ENCODE data around the gene ZCCHC7. TPM values are rescaled to one million over a fixed set of nuclear protein-coding genes. Genes with fewer than 3 reads are reported as not detected.

Gene ZCCHC7
- polyA plus RNA-seq, 2 of the 4 experiments (the other 2 are of a cell fraction), result 15.7 to 30.0 TPM

DNA sequence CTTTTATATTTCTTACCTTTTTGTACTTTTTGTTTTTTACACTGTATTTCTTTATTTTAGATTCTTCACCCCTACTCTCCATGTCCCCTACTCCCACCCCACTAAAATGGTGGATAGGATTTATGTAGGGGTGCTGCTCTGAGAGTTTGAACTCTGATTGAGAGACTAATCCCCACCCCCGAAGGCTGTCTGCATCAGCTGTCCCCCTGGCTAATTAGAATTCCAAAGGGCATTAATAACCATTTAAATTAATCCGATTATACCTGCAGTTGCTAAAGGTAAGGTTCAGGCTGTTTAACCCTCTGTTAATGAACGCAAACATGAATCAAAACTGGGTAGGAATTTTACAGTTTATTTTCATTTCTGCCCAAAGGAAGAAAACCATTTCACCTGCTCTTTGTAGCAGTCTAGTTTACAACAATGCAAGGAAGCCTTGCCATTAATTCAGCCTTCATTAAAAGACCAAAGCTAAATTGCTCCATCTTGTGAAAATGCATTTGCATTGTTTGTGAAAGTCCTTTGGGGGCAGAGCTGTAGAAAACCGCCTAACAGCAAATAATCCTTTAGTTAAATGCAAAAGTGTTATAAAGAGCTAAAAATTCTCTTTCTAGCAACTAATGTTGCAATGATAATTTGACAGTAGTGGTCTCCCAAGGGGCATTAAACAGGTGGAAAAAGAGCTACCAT lies 71.2 kb downstream of the ZCCHC7 start:
- ChIA-PET CTCF (no interaction called here), POLR2A (no interaction called here)
- Histone ChIP-seq H3K27ac (no peak overlapping the region), H3K4me1 (peaks cover under 1% of the 10 kb centered on the region; the same call in 2 of the 3 replicates), H3K4me2 (no peak overlapping the region), H3K4me3 (no peak overlapping the region), H3K9me3 (no peaks in the 10 kb centered on the region)
- no peak for FAIRE-seq
- ATAC-seq, result no peak
- WGBS (ENCODE audit: missing lambda C conversion rate), result 84% methylated on average over 4 of the region's 4 CpGs
- no peak for DNase-seq (ENCODE audit: low read depth in 1 of 2, low spot score in 1 of 2)
- TF ChIP-seq JUNB (IDR thresholded peaks at IDR 0.05) (no peak), ZC3H11A (IDR thresholded peaks at IDR 0.05) (no peak), MYC (IDR thresholded peaks at IDR 0.05; ENCODE audit: borderline replicate concordance, low read length) (no peak), POLR2A (IDR thresholded peaks at IDR 0.05; ENCODE audit: low read length) (no peak), HDAC2 (IDR thresholded peaks at IDR 0.05) (no peak), POLR2AphosphoS2 (conservative IDR thresholded peaks at IDR 0.05; ENCODE audit: low read length) (no peak), NR3C1 (IDR thresholded peaks at IDR 0.05) (no peak), RARB (CRISPR knock-in tag; IDR thresholded peaks at IDR 0.05) (no peak), RCOR1 (IDR thresholded peaks at IDR 0.05; ENCODE audit: low read depth, low read length) (no peak), SREBF2 (IDR thresholded peaks at IDR 0.05) (no peak), EHF (CRISPR knock-in tag; IDR thresholded peaks at IDR 0.05) (no peak), NPAS2 (CRISPR knock-in tag; IDR thresholded peaks at IDR 0.05; ENCODE audit: borderline replicate concordance) (no peak), CHD2 (IDR thresholded peaks at IDR 0.05; ENCODE audit: low read length, partially characterized antibody) (no peak), TFCP2L1 (CRISPR knock-in tag; IDR thresholded peaks at IDR 0.05) (no peak), HOXA7 (CRISPR knock-in tag; IDR thresholded peaks at IDR 0.05) (no peak)
- TF ChIP-seq, protein P1, sequence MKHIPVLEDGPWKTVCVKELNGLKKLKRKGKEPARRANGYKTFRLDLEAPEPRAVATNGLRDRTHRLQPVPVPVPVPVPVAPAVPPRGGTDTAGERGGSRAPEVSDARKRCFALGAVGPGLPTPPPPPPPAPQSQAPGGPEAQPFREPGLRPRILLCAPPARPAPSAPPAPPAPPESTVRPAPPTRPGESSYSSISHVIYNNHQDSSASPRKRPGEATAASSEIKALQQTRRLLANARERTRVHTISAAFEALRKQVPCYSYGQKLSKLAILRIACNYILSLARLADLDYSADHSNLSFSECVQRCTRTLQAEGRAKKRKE (CRISPR knock-in tag; IDR thresholded peaks at IDR 0.05; ENCODE audit: low read depth), result no peak
- TF ChIP-seq, protein P2, sequence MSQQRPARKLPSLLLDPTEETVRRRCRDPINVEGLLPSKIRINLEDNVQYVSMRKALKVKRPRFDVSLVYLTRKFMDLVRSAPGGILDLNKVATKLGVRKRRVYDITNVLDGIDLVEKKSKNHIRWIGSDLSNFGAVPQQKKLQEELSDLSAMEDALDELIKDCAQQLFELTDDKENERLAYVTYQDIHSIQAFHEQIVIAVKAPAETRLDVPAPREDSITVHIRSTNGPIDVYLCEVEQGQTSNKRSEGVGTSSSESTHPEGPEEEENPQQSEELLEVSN (IDR thresholded peaks at IDR 0.05; ENCODE audit: borderline replicate concordance, low read depth), result no peak
- TF ChIP-seq, protein P3, sequence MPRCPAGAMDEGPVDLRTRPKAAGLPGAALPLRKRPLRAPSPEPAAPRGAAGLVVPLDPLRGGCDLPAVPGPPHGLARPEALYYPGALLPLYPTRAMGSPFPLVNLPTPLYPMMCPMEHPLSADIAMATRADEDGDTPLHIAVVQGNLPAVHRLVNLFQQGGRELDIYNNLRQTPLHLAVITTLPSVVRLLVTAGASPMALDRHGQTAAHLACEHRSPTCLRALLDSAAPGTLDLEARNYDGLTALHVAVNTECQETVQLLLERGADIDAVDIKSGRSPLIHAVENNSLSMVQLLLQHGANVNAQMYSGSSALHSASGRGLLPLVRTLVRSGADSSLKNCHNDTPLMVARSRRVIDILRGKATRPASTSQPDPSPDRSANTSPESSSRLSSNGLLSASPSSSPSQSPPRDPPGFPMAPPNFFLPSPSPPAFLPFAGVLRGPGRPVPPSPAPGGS (IDR thresholded peaks at IDR 0.05), result no peak
- TF ChIP-seq, protein P4, sequence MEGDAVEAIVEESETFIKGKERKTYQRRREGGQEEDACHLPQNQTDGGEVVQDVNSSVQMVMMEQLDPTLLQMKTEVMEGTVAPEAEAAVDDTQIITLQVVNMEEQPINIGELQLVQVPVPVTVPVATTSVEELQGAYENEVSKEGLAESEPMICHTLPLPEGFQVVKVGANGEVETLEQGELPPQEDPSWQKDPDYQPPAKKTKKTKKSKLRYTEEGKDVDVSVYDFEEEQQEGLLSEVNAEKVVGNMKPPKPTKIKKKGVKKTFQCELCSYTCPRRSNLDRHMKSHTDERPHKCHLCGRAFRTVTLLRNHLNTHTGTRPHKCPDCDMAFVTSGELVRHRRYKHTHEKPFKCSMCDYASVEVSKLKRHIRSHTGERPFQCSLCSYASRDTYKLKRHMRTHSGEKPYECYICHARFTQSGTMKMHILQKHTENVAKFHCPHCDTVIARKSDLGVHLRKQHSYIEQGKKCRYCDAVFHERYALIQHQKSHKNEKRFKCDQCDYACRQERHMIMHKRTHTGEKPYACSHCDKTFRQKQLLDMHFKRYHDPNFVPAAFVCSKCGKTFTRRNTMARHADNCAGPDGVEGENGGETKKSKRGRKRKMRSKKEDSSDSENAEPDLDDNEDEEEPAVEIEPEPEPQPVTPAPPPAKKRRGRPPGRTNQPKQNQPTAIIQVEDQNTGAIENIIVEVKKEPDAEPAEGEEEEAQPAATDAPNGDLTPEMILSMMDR (IDR thresholded peaks at IDR 0.05), result no peak

DNA sequence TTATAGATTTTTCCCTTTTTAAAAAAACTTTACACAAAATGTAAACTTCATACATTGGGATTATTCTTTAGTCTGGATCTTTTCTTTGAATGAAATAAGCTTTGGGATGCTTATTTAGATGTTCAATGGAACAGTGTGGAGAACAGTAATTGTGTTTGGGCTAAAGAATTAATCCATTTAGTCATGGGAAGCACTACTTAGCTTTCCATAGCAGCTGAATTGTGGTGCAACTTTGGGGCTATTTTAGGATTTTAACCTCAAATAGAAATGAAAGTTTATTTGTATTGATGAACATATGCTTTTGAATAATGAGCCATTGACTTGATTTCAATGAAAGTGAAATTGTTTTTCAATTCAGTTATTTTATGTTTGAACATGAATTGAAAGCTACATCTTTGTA lies 72.4 kb downstream of the ZCCHC7 start:
- CTCF ChIA-PET, result no interaction called here
- no peak for ATAC-seq

More for the DNA sequence above, 72.4 kb downstream of the ZCCHC7 start:
- DNase-seq (ENCODE audit: low read depth in 1 of 2, low spot score in 1 of 2) (no peak), FAIRE-seq (no peak)
- Histone ChIP-seq H3K27ac (no peak overlapping the region), H3K4me1 (peaks cover 13% of the 10 kb centered on the region), H3K4me3 (no peak overlapping the region), H3K9me3 (no peaks in the 10 kb centered on the region), H3K4me2 (no peak overlapping the region)
- POLR2A ChIA-PET, result no interaction called here
- TF ChIP-seq RNF2 (IDR thresholded peaks at IDR 0.05; ENCODE audit: borderline replicate concordance, low read depth), result no peak
- TF ChIP-seq, protein P5, sequence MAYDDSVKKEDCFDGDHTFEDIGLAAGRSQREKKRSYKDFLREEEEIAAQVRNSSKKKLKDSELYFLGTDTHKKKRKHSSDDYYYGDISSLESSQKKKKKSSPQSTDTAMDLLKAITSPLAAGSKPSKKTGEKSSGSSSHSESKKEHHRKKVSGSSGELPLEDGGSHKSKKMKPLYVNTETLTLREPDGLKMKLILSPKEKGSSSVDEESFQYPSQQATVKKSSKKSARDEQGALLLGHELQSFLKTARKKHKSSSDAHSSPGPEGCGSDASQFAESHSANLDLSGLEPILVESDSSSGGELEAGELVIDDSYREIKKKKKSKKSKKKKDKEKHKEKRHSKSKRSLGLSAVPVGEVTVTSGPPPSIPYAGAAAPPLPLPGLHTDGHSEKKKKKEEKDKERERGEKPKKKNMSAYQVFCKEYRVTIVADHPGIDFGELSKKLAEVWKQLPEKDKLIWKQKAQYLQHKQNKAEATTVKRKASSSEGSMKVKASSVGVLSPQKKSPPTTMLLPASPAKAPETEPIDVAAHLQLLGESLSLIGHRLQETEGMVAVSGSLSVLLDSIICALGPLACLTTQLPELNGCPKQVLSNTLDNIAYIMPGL (CRISPR knock-in tag; IDR thresholded peaks at IDR 0.05; ENCODE audit: borderline replicate concordance), result no peak
- TF ChIP-seq ZNF302 (CRISPR knock-in tag; IDR thresholded peaks at IDR 0.05), result no peak
- TF ChIP-seq, protein P6, sequence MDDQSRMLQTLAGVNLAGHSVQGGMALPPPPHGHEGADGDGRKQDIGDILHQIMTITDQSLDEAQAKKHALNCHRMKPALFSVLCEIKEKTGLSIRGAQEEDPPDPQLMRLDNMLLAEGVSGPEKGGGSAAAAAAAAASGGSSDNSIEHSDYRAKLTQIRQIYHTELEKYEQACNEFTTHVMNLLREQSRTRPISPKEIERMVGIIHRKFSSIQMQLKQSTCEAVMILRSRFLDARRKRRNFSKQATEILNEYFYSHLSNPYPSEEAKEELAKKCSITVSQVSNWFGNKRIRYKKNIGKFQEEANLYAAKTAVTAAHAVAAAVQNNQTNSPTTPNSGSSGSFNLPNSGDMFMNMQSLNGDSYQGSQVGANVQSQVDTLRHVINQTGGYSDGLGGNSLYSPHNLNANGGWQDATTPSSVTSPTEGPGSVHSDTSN (IDR thresholded peaks at IDR 0.05), result no peak
- TF ChIP-seq HDAC2 (IDR thresholded peaks at IDR 0.05), result no peak
